H1 (cell line): Measurements from ENCODE around the gene EIF4A3. TPM values are rescaled to one million over a fixed set of nuclear protein-coding genes. Genes with fewer than 3 reads are reported as not detected.

Experiments
- FOSL1 ChIP-seq: IDR thresholded peaks from 2 replicates; pipeline ENCODE4 v1.6.1; 2011; ENCODE audit warnings: mild to moderate bottlenecking, low read depth, low read length, moderate library complexity; ENCODE audit not compliant: insufficient read depth
- POLR2AphosphoS5 ChIP-seq: IDR thresholded peaks from 2 replicates; pipeline ENCODE4 v1.6.1; 2011; ENCODE audit warnings: low read depth, low read length
- polyA plus RNA-seq, 7 experiments: library from polyadenylated mRNA; depleted of rRNA in 3 of 7; stranded (reverse) in 5 of 7; unstranded in 2 of 7; fragments of >200 nt in 5 of 7; fragments of 200-250 nt in 2 of 7; gene quantifications; 1 replicate in 5 of 7; 2 replicates in 1 of 7; 4 replicates in 1 of 7; pipeline versions ENCODE4 v1.2.1 to v1.2.3, GENCODE V29; 2011 to 2013; ENCODE audit warnings: missing spikeins in 2 of 7, mixed read lengths in 2 of 7
- total RNA-seq: library from RNA; stranded (reverse); fragmentation: NEBNext Ultra II Directional; extraction: Animal tissue kit (Norgen Biotek cat#: 25700); gene quantifications from 2 replicates; pipeline ENCODE4 v1.2.1, GENCODE V29; 2021
- TF ChIP-seq, protein P1 (sequence below): IDR thresholded peaks from 2 replicates; pipeline ENCODE4 v1.6.1; 2011; ENCODE audit warnings: low read length, improper control_type of control experiment

Gene EIF4A3
- total and polyA plus RNA-seq, 2 of the 8 experiments (the other 6 are each of a cell fraction or from before 2014, with no cell fraction given), result 142 to 146 TPM

- TF ChIP-seq, protein P1, sequence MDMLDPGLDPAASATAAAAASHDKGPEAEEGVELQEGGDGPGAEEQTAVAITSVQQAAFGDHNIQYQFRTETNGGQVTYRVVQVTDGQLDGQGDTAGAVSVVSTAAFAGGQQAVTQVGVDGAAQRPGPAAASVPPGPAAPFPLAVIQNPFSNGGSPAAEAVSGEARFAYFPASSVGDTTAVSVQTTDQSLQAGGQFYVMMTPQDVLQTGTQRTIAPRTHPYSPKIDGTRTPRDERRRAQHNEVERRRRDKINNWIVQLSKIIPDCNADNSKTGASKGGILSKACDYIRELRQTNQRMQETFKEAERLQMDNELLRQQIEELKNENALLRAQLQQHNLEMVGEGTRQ, result peak; percentile 35; the same call in 1 of the 2 replicates
- TF ChIP-seq FOSL1 (no peak), POLR2AphosphoS5 (no peak)
Observed at GRCh38 chr17:80124351-80124981, 22.5 kb downstream of the EIF4A3 start (continued).
